HepG2 (cell line): ENCODE data around the gene TP73. TPM values are rescaled to one million over a fixed set of nuclear protein-coding genes. Genes with fewer than 3 reads are reported as not detected.
A peak's percentile ranks its signal among the peaks of the same experiment; 100 is the strongest.

Experiments used
- AHR ChIP-seq: IDR thresholded peaks from 2 replicates; pipeline ENCODE4 v1.6.1; 2018; ENCODE audit warnings: missing genetic modification reagents, missing compliant biosample characterization
- AKNA ChIP-seq: sonication (generic); formaldehyde crosslinking; IDR thresholded peaks from 2 replicates; pipeline ENCODE4 v1.4.0; 2020; ENCODE audit warnings: missing genetic modification reagents, borderline replicate concordance
- ARID3A ChIP-seq: IDR thresholded peaks from 2 replicates; pipeline ENCODE4 v1.6.1; 2012; ENCODE audit warnings: low read depth, low read length, improper control_type of control experiment
- FOXJ3 ChIP-seq: sonication (generic); formaldehyde crosslinking; IDR thresholded peaks from 2 replicates; pipeline ENCODE4 v1.4.0; 2020; ENCODE audit warnings: missing genetic modification reagents, mild to moderate bottlenecking, borderline replicate concordance
- HCFC1 ChIP-seq: fragments of 150-350 bp; IDR thresholded peaks from 2 replicates; pipeline ENCODE4 v1.6.1; 2014; ENCODE audit warnings: low read depth, low read length
- MNT ChIP-seq: fragments of 450-650 bp; IDR thresholded peaks from 2 replicates; pipeline ENCODE4 v1.6.1; 2016
- MYNN ChIP-seq: sonication (generic); formaldehyde crosslinking; IDR thresholded peaks from 2 replicates; pipeline ENCODE4 v1.4.0; 2020; ENCODE audit warnings: mild to moderate bottlenecking, low read depth, missing genetic modification reagents
- NFYC ChIP-seq: IDR thresholded peaks from 2 replicates; pipeline ENCODE4 v1.6.1; 2016; ENCODE audit warnings: missing genetic modification reagents, missing compliant biosample characterization
- PRPF4 ChIP-seq: fragments of 200-400 bp; formaldehyde crosslinking; IDR thresholded peaks from 2 replicates; pipeline ENCODE4 v1.6.1; 2016; ENCODE audit warnings: low read length, low read depth; ENCODE audit not compliant: poor library complexity, severe bottlenecking
- SPEN ChIP-seq: sonication (generic); formaldehyde crosslinking; IDR thresholded peaks from 2 replicates; pipeline ENCODE4 v1.5.1; 2020; ENCODE audit warnings: low read depth, mild to moderate bottlenecking, missing genetic modification reagents
- ZBTB1 ChIP-seq: sonication (generic); formaldehyde crosslinking; IDR thresholded peaks from 2 replicates; pipeline ENCODE4 v1.4.0; 2020; ENCODE audit warnings: missing genetic modification reagents, borderline replicate concordance
- ZNF121 ChIP-seq: sonication (generic); formaldehyde crosslinking; IDR thresholded peaks from 2 replicates; pipeline ENCODE4 v1.5.0; 2020; ENCODE audit warnings: mild to moderate bottlenecking, missing genetic modification reagents
- ZNF160 ChIP-seq: sonication (generic); formaldehyde crosslinking; IDR thresholded peaks from 2 replicates; pipeline ENCODE4 v1.8.0; 2022; ENCODE audit warnings: mild to moderate bottlenecking, inconsistent platforms, missing genetic modification reagents
- ZNF275 ChIP-seq: sonication (generic); formaldehyde crosslinking; IDR thresholded peaks from 2 replicates; pipeline ENCODE4 v1.8.0; 2022; ENCODE audit warnings: missing genetic modification reagents, mild to moderate bottlenecking, inconsistent platforms, borderline replicate concordance
- ZNF33A ChIP-seq: sonication (generic); formaldehyde crosslinking; IDR thresholded peaks from 2 replicates; pipeline ENCODE4 v1.5.1; 2020; ENCODE audit warnings: missing genetic modification reagents, mild to moderate bottlenecking, moderate library complexity, borderline replicate concordance
- ZNF367 ChIP-seq: sonication (generic); formaldehyde crosslinking; IDR thresholded peaks from 2 replicates; pipeline ENCODE4 v1.4.0; 2020; ENCODE audit warnings: missing genetic modification reagents, borderline replicate concordance
- ZNF558 ChIP-seq: sonication (generic); formaldehyde crosslinking; IDR thresholded peaks from 2 replicates; pipeline ENCODE4 v1.9.0; 2022; ENCODE audit warnings: mild to moderate bottlenecking, missing genetic modification reagents, borderline replicate concordance
- ZNF782 ChIP-seq: sonication (generic); formaldehyde crosslinking; IDR thresholded peaks from 2 replicates; pipeline ENCODE4 v1.4.0; 2020; ENCODE audit warnings: missing genetic modification reagents, mild to moderate bottlenecking, borderline replicate concordance
- ZNF83 ChIP-seq: sonication (generic); formaldehyde crosslinking; IDR thresholded peaks from 2 replicates; pipeline ENCODE4 v1.4.0; 2020; ENCODE audit warnings: missing genetic modification reagents, mild to moderate bottlenecking, borderline replicate concordance
- ZNF883 ChIP-seq: sonication (generic); formaldehyde crosslinking; IDR thresholded peaks from 2 replicates; pipeline ENCODE4 v1.5.1; 2020; ENCODE audit warnings: mild to moderate bottlenecking, missing genetic modification reagents; ENCODE audit errors: not compliant biosample characterization
- ZSCAN30 ChIP-seq: sonication (generic); formaldehyde crosslinking; IDR thresholded peaks from 2 replicates; pipeline ENCODE4 v1.5.0; 2020; ENCODE audit warnings: mild to moderate bottlenecking, missing genetic modification reagents
- polyA plus RNA-seq, 8 experiments: library from polyadenylated mRNA; depleted of rRNA in 3 of 8; stranded (reverse) in 7 of 8; unstranded in 1 of 8; fragments of >200 nt; fragmentation: Illumina TruSeq in 4 of 8; extraction: Trizol in 4 of 8; gene quantifications; 2 replicates each; pipeline versions ENCODE4 v1.2.1 to v1.2.3, GENCODE V29; 2011 to 2016; ENCODE audit warnings: low read depth in 4 of 8, missing spikeins in 1 of 8, mixed read lengths in 1 of 8; ENCODE audit not compliant: insufficient read depth in 1 of 8
- total RNA-seq, 5 experiments: library from RNA; depleted of rRNA; stranded (reverse); fragments of >200 nt; fragmentation: Illumina TruSeq; extraction: Trizol; gene quantifications; 2 replicates each; pipeline ENCODE4 v1.2.3, GENCODE V29; 2016; ENCODE audit warnings: low read depth in 1 of 5

Gene TP73
- total and polyA plus RNA-seq, 2 of the 13 experiments (the other 11 are each of a cell fraction or from before 2014, with no cell fraction given): 0.49 to 1.1 TPM

GRCh38 chr1:3746830-3747521, 94.7 kb downstream of the TP73 start (continued):
- TF ChIP-seq ZBTB1 (no peak), ARID3A (no peak), SPEN (CRISPR knock-in tag) (peak; percentile 48; the same call in 1 of the 2 replicates), AKNA (no peak), MYNN (CRISPR knock-in tag) (no peak), PRPF4 (no peak), ZNF33A (CRISPR knock-in tag) (no peak), ZNF121 (CRISPR knock-in tag) (no peak), ZNF275 (CRISPR knock-in tag) (no peak), AHR (CRISPR knock-in tag) (no peak), NFYC (CRISPR knock-in tag) (no peak), ZNF367 (CRISPR knock-in tag) (no peak), ZNF160 (CRISPR knock-in tag) (no peak), ZSCAN30 (no peak), ZNF883 (CRISPR knock-in tag) (no peak), ZNF83 (no peak), ZNF558 (CRISPR knock-in tag) (no peak), MNT (no peak), FOXJ3 (no peak), HCFC1 (peak; percentile 44; the same call in 1 of the 2 replicates), ZNF782 (CRISPR knock-in tag) (no peak)
